H9 (cell line): ENCODE results near the gene POU1F1. TPM values are rescaled to one million over a fixed set of nuclear protein-coding genes. Genes with fewer than 3 reads are reported as not detected.

Source experiments
- DNase-seq: peaks from one replicate; pipeline ENCODE4 v3.0.0-alpha.2; 2017
- H2AFZ ChIP-seq: one replicate; pipeline ENCODE4 v1.6.1; 2013; ENCODE audit warnings: mild to moderate bottlenecking, low read length, control low read depth, moderate library complexity
- H2AK5ac ChIP-seq: 2 replicates; pipeline ENCODE4 v1.6.1; 2013; ENCODE audit warnings: low read length, control low read depth, mixed read lengths; ENCODE audit not compliant: insufficient read length
- H2BK120ac ChIP-seq: one replicate; pipeline ENCODE4 v1.6.1; 2013; ENCODE audit warnings: low read depth, mild to moderate bottlenecking, low read length, control low read depth, inconsistent platforms; ENCODE audit not compliant: poor library complexity, severe bottlenecking
- H2BK12ac ChIP-seq: 2 replicates; pipeline ENCODE4 v1.6.1; 2013; ENCODE audit warnings: low read length, control low read depth, mixed read lengths, low read depth; ENCODE audit not compliant: insufficient read length
- H2BK15ac ChIP-seq: 2 replicates; pipeline ENCODE4 v1.6.1; 2013; ENCODE audit warnings: low read depth, low read length, control low read depth
- H2BK20ac ChIP-seq: one replicate; pipeline ENCODE4 v1.6.1; 2013; ENCODE audit warnings: low read depth, mild to moderate bottlenecking, low read length, control low read depth, inconsistent platforms; ENCODE audit not compliant: poor library complexity, severe bottlenecking
- H2BK5ac ChIP-seq: 2 replicates; pipeline ENCODE4 v1.6.1; 2013; ENCODE audit warnings: low read length, control low read depth, mixed read lengths; ENCODE audit not compliant: insufficient read length
- H3K14ac ChIP-seq: 2 replicates; pipeline ENCODE4 v1.6.1; 2013; ENCODE audit warnings: low read length, control low read depth; ENCODE audit not compliant: insufficient read depth
- H3K18ac ChIP-seq: 2 replicates; pipeline ENCODE4 v1.6.1; 2013; ENCODE audit warnings: low read depth, mild to moderate bottlenecking, mixed read lengths, low read length, control low read depth; ENCODE audit not compliant: insufficient read length
- H3K23ac ChIP-seq: 2 replicates; pipeline ENCODE4 v1.6.1; 2013; ENCODE audit warnings: low read length, control low read depth, mixed read lengths, low read depth; ENCODE audit not compliant: insufficient read length
- H3K23me2 ChIP-seq: 2 replicates; pipeline ENCODE4 v1.6.1; 2013; ENCODE audit warnings: low read depth, mild to moderate bottlenecking, mixed read lengths, low read length, control low read depth; ENCODE audit not compliant: insufficient read length, poor library complexity, severe bottlenecking
- H3K27ac ChIP-seq: 2 replicates; pipeline ENCODE4 v1.5.1; 2013; ENCODE audit warnings: low read length, control low read depth, mixed read lengths, low read depth; ENCODE audit not compliant: insufficient read length
- H3K27me3 ChIP-seq: 2 replicates; pipeline ENCODE4 v1.6.1; 2013; ENCODE audit warnings: low read length, control low read depth, inconsistent platforms; ENCODE audit not compliant: insufficient read depth
- H3K4ac ChIP-seq: 2 replicates; pipeline ENCODE4 v1.6.1; 2013; ENCODE audit warnings: low read depth, mild to moderate bottlenecking, control low read depth, inconsistent platforms, low read length, moderate library complexity
- H3K4me1 ChIP-seq: 2 replicates; pipeline ENCODE4 v1.6.1; 2013; ENCODE audit warnings: low read length, control low read depth, inconsistent platforms; ENCODE audit not compliant: insufficient read depth
- H3K4me2 ChIP-seq: 2 replicates; pipeline ENCODE4 v1.6.1; 2013; ENCODE audit warnings: low read length, control low read depth, mixed read lengths; ENCODE audit not compliant: insufficient read length, insufficient read depth
- H3K56ac ChIP-seq: 2 replicates; pipeline ENCODE4 v1.6.1; 2013; ENCODE audit warnings: low read depth, mild to moderate bottlenecking, mixed read lengths, low read length, control low read depth; ENCODE audit not compliant: insufficient read length
- H3K79me1 ChIP-seq: 2 replicates; pipeline ENCODE4 v1.6.1; 2013; ENCODE audit warnings: low read depth, mild to moderate bottlenecking, moderate library complexity, low read length, control low read depth, inconsistent platforms; ENCODE audit not compliant: insufficient read depth, poor library complexity, severe bottlenecking
- H3K79me2 ChIP-seq: 2 replicates; pipeline ENCODE4 v1.6.1; 2013; ENCODE audit warnings: low read length, control low read depth, inconsistent platforms; ENCODE audit not compliant: insufficient read depth
- H3K9ac ChIP-seq: 2 replicates; pipeline ENCODE4 v1.6.1; 2013; ENCODE audit warnings: low read length, control low read depth, mixed read lengths; ENCODE audit not compliant: insufficient read length; ENCODE audit errors: extremely low read depth
- H3K9me3 ChIP-seq: one replicate; pipeline ENCODE4 v1.6.1; 2013; ENCODE audit warnings: low read depth, low read length, inconsistent platforms; ENCODE audit not compliant: control insufficient read depth
- H3T11ph ChIP-seq: one replicate; pipeline ENCODE4 v1.6.1; 2013; ENCODE audit warnings: mild to moderate bottlenecking, low read length, control low read depth, inconsistent platforms
- H4K20me1 ChIP-seq: one replicate; pipeline ENCODE4 v1.6.1; 2013; ENCODE audit not compliant: control insufficient read depth, insufficient read length, insufficient read depth
- H4K5ac ChIP-seq: 2 replicates; pipeline ENCODE4 v1.6.1; 2013; ENCODE audit warnings: low read depth, mild to moderate bottlenecking, mixed read lengths, low read length, control low read depth; ENCODE audit not compliant: insufficient read length
- H4K8ac ChIP-seq: replicated peaks from 2 replicates; pipeline ENCODE4 v1.6.1; 2013; ENCODE audit warnings: low read length, control low read depth, mixed read lengths, low read depth; ENCODE audit not compliant: insufficient read length
- H4K91ac ChIP-seq: 2 replicates; pipeline ENCODE4 v1.6.1; 2013; ENCODE audit warnings: low read depth, mild to moderate bottlenecking, moderate library complexity, mixed read lengths, low read length, control low read depth; ENCODE audit not compliant: insufficient read length
- H3K27ac Mint-ChIP-seq, 3 experiments: 2 replicates in 2 of 3; 3 replicates in 1 of 3; pipeline ENCODE4 v1.8.0; 2020 to 2021; ENCODE audit warnings: mixed read lengths in 3 of 3, mild to moderate bottlenecking in 1 of 3, moderate library complexity in 1 of 3
- H3K27me3 Mint-ChIP-seq: 2 replicates; pipeline ENCODE4 v1.8.0; 2021; ENCODE audit warnings: low read depth, mild to moderate bottlenecking, moderate library complexity, mixed read lengths
- H3K36me3 Mint-ChIP-seq, 3 experiments: 2 replicates in 2 of 3; 3 replicates in 1 of 3; pipeline ENCODE4 v1.8.0; 2020 to 2021; ENCODE audit warnings: low read depth in 3 of 3, mixed read lengths in 3 of 3; ENCODE audit not compliant: insufficient read depth in 1 of 3
- H3K4me1 Mint-ChIP-seq, 2 experiments: 2 replicates each; pipeline ENCODE4 v1.8.0; 2020; ENCODE audit warnings: mixed read lengths in 2 of 2
- H3K4me3 Mint-ChIP-seq, 2 experiments: 2 replicates in 1 of 2; 3 replicates in 1 of 2; pipeline ENCODE4 v1.8.0; 2020 to 2021; ENCODE audit warnings: mild to moderate bottlenecking in 2 of 2, mixed read lengths in 2 of 2, moderate library complexity in 1 of 2
- H3K9me3 Mint-ChIP-seq, 2 experiments: 2 replicates in 1 of 2; 3 replicates in 1 of 2; pipeline ENCODE4 v1.8.0; 2020; ENCODE audit warnings: mild to moderate bottlenecking in 2 of 2, mixed read lengths in 2 of 2, moderate library complexity in 1 of 2
- CTCF ChIP-seq: fragments of 200-600 bp; sonication (generic); conservative IDR thresholded peaks from 3 replicates; pipeline ENCODE4 v1.8.0; 2021; ENCODE audit warnings: antibody characterized with exemption, mild to moderate bottlenecking
- WGBS: extraction: QIAGEN DNeasy Blood & Tissue Kit; methylation state at CpG from one replicate; pipeline ENCODE4 v1.1.7; 2013; ENCODE audit warnings: missing lambda C conversion rate, low lambda C conversion rate, mixed read lengths; ENCODE audit not compliant: insufficient read length; ENCODE audit errors: extremely low coverage; 5-methylcytosine and 5-hydroxymethylcytosine counted together
- total RNA-seq: library from RNA; stranded (reverse); gene quantifications from 2 replicates; pipeline ENCODE4 v1.2.1, GENCODE V29; 2021

POU1F1 gene
- total RNA-seq, 1 experiment from 2014 or later = not detected

- no peak overlapping the region for H3T11ph ChIP-seq
- H4K20me1 ChIP-seq = no peaks in the 10 kb centered on the region
- no peaks in the 10 kb centered on the region for H3K4me1 ChIP-seq
- no peaks in the 10 kb centered on the region for H3K27me3 ChIP-seq
- H2AFZ ChIP-seq = no peak overlapping the region
- no peak overlapping the region for H4K8ac ChIP-seq
- no peaks in the 10 kb centered on the region for H3K79me2 ChIP-seq
- no peak overlapping the region for H4K91ac ChIP-seq
- Mint-ChIP-seq H3K9me3 (no peaks in the 10 kb centered on the region), H3K36me3 (no peaks in the 10 kb centered on the region), H3K27me3 (no peaks in the 10 kb centered on the region), H3K27ac (no peak overlapping the region), H3K4me1 (no peaks in the 10 kb centered on the region), H3K4me3 (no peak overlapping the region)
- H2BK5ac ChIP-seq = no peak overlapping the region
- no peak overlapping the region for H2BK15ac ChIP-seq
- no peak overlapping the region for H3K14ac ChIP-seq
- no peak overlapping the region for H3K18ac ChIP-seq
- no peaks in the 10 kb centered on the region for H3K79me1 ChIP-seq
- H3K56ac ChIP-seq = no peak overlapping the region
- H3K23me2 ChIP-seq = no peaks in the 10 kb centered on the region
- H3K4me2 ChIP-seq = no peak overlapping the region
- no peaks in the 10 kb centered on the region for H3K9me3 ChIP-seq
- H2BK12ac ChIP-seq = no peak overlapping the region
- no CpG with 5 or more reads among the region's 1 CpG for WGBS
- H2AK5ac ChIP-seq = no peak overlapping the region
- H3K23ac ChIP-seq = no peak overlapping the region
- no peak overlapping the region for H4K5ac ChIP-seq
- no peak overlapping the region for H3K27ac ChIP-seq
- no peak overlapping the region for H3K4ac ChIP-seq
- no peak overlapping the region for H2BK120ac ChIP-seq
- no peak overlapping the region for H3K9ac ChIP-seq
- no peak for DNase-seq
- no peak for TF ChIP-seq CTCF
- no peak overlapping the region for H2BK20ac ChIP-seq
Measured at GRCh38 chr3:87287011-87287410, 10.6 kb upstream of the POU1F1 start.
